ENCODE data around the gene CCDC141. TPM values are rescaled to one million over a fixed set of nuclear protein-coding genes. Genes with fewer than 3 reads are reported as not detected.

CCDC141 gene
- total and polyA plus RNA-seq, 2 donors (not counting 3 experiments of a cell fraction or from before 2014, with no cell fraction given), result not detected

DNA sequence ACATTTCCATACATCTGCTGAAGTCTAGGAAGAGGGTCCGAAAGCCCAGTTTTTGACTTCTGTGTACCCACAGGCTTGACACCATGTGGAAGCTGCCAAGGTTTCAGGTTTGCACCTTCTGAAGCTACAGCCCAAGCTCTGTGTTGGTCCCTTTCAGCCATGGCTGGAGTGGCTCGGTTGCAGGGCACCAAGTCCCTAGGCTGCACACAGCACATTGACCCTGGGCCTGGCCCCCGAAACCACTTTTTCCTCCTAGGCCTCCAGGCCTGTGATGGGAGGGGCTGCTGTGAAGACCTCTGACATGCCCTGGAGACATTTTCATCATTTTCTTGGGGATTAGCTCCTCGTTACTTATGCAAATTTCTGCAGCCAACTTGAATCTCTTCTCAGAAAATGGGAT lies 55.7 kb downstream of the CCDC141 start:
- H3K4me2 ChIP-seq (ENCODE audit: insufficient read depth, low read length), result no peak overlapping the region
- no peaks in the 10 kb centered on the region for H3K4me1 ChIP-seq (ENCODE audit: control insufficient read depth, extremely low read depth, insufficient read depth, low read length)
- no peak overlapping the region for H3K4me3 ChIP-seq (replicated peaks in 1 of 3; ENCODE audit: insufficient read depth in 1 of 3, low read depth in 1 of 3, low read length in 3 of 3)
- H3K79me2 ChIP-seq (ENCODE audit: control insufficient read depth, insufficient read depth, low read length), result no peaks in the 10 kb centered on the region
- dilution Hi-C loops (cut with MboI; ENCODE audit: extremely low pct_ligation_motif_present, low sequenced_read_pairs) (no loop called here), intact Hi-C loops (cut with micrococcal nuclease) (no loop called here)
- H3K9me3 ChIP-seq (replicated peaks; ENCODE audit: control insufficient read depth, insufficient read depth, low read length), result no peaks in the 10 kb centered on the region
- no peak overlapping the region for H3K9ac ChIP-seq (replicated peaks; ENCODE audit: extremely low read depth, insufficient read depth, low read length)
- FAIRE-seq (no peak), DNase-seq (ENCODE audit: low read depth, low spot score) (no peak)
- no peaks in the 10 kb centered on the region for H4K20me1 ChIP-seq (replicated peaks; ENCODE audit: control insufficient read depth, extremely low read depth, insufficient read depth, low read length)
- H3K27ac ChIP-seq (ENCODE audit: insufficient read depth, low read depth, low read length), result no peak overlapping the region
- peaks cover 0 to 2% of the 10 kb centered on the region in 2 experiments for H3K36me3 ChIP-seq (ENCODE audit: control insufficient read depth in 2 of 2, extremely low read depth in 1 of 2, insufficient read depth in 2 of 2, low read length in 2 of 2)
- no peaks in the 10 kb centered on the region for H3K27me3 ChIP-seq (ENCODE audit: control insufficient read depth in 2 of 2, insufficient read depth in 2 of 2, low read length in 2 of 2)
- BruUV-seq (replicated peaks), result no TSS peak
- ChIA-PET CTCF (interaction anchor here (0.7 kb wide), 1 partner anchor 233 kb away, joined by 3 read pairs; no protein-coding TSS in a partner anchor), POLR2A (no interaction called here)
- no peak overlapping the region for H2AFZ ChIP-seq (ENCODE audit: low read depth, low read length)
- TF ChIP-seq POLR2AphosphoS5 (IDR thresholded peaks at IDR 0.05; ENCODE audit: insufficient read depth, low read depth, low read length), result no peak
- no peak for TF ChIP-seq CTCF (IDR thresholded peaks at IDR 0.05; ENCODE audit: extremely low read depth in 1 of 2, insufficient read depth in 1 of 2, low read depth in 1 of 2, low read length in 2 of 2)
- TF ChIP-seq JUN (IDR thresholded peaks at IDR 0.05; ENCODE audit: borderline replicate concordance, insufficient read depth, insufficient read length, low read depth), result no peak
- TF ChIP-seq POLR2A (IDR thresholded peaks at IDR 0.05; ENCODE audit: low read depth, low read length), result no peak
- TF ChIP-seq GATA2 (IDR thresholded peaks at IDR 0.05; ENCODE audit: insufficient read depth, insufficient read length, low read depth, low read length), result no peak
- H3K9me1 ChIP-seq (replicated peaks; ENCODE audit: control insufficient read depth, extremely low read depth, insufficient read depth, low read length), result no peaks in the 10 kb centered on the region

DNA sequence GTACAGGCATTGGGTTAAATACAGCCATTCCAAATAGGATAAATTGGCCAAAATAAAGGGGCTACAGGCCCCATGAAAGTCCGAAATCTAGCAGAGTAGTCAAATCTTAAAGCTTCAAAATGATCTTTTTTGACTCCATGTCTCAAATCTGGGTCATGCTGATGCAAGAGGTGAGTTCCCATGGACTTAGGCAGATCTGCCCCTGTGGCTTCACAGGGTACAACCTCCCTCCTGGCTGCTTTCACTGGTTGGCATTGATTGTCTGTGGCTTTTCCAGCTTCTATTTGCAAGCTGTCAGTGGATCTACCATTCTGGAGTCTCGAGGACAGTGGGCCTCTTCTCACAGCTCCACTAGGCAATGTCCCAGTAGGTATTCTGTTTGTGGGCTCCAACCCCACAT lies 56.1 kb downstream of the CCDC141 start:
- Histone ChIP-seq H2AFZ (ENCODE audit: low read depth, low read length) (no peak overlapping the region), H3K4me2 (ENCODE audit: insufficient read depth, low read length) (no peak overlapping the region), H3K79me2 (ENCODE audit: control insufficient read depth, insufficient read depth, low read length) (no peaks in the 10 kb centered on the region), H3K36me3 (ENCODE audit: control insufficient read depth in 2 of 2, extremely low read depth in 1 of 2, insufficient read depth in 2 of 2, low read length in 2 of 2) (peaks cover 0 to 2% of the 10 kb centered on the region in 2 experiments), H3K4me1 (ENCODE audit: control insufficient read depth, extremely low read depth, insufficient read depth, low read length) (no peaks in the 10 kb centered on the region), H3K9me3 (replicated peaks; ENCODE audit: control insufficient read depth, insufficient read depth, low read length) (no peaks in the 10 kb centered on the region), H3K27ac (ENCODE audit: insufficient read depth, low read depth, low read length) (no peak overlapping the region), H3K4me3 (replicated peaks in 1 of 3; ENCODE audit: insufficient read depth in 1 of 3, low read depth in 1 of 3, low read length in 3 of 3) (no peak overlapping the region), H3K27me3 (ENCODE audit: control insufficient read depth in 2 of 2, insufficient read depth in 2 of 2, low read length in 2 of 2) (no peaks in the 10 kb centered on the region), H3K9me1 (replicated peaks; ENCODE audit: control insufficient read depth, extremely low read depth, insufficient read depth, low read length) (no peaks in the 10 kb centered on the region), H4K20me1 (replicated peaks; ENCODE audit: control insufficient read depth, extremely low read depth, insufficient read depth, low read length) (no peaks in the 10 kb centered on the region), H3K9ac (replicated peaks; ENCODE audit: extremely low read depth, insufficient read depth, low read length) (no peak overlapping the region)
- ChIA-PET POLR2A (no interaction called here), CTCF (interaction anchor here (0.7 kb wide), 1 partner anchor 232 kb away, joined by 3 read pairs; no protein-coding TSS in a partner anchor)
- intact Hi-C loops (cut with micrococcal nuclease), result no loop called here
- dilution Hi-C loops (cut with MboI; ENCODE audit: extremely low pct_ligation_motif_present, low sequenced_read_pairs), result no loop called here
- no TSS peak for BruUV-seq (replicated peaks)
- TF ChIP-seq MYC (IDR thresholded peaks at IDR 0.05; ENCODE audit: low read depth, low read length) (no peak), GATA2 (IDR thresholded peaks at IDR 0.05; ENCODE audit: insufficient read depth, insufficient read length, low read depth, low read length) (no peak), EZH2 (IDR thresholded peaks at IDR 0.05; ENCODE audit: borderline replicate concordance, low read depth, low read length, severe bottlenecking) (no peak), JUN (IDR thresholded peaks at IDR 0.05; ENCODE audit: borderline replicate concordance, insufficient read depth, insufficient read length, low read depth) (no peak), POLR2AphosphoS5 (IDR thresholded peaks at IDR 0.05; ENCODE audit: insufficient read depth, low read depth, low read length) (no peak), FOS (IDR thresholded peaks at IDR 0.05; ENCODE audit: borderline replicate concordance, insufficient read depth, low read length) (no peak), CTCF (IDR thresholded peaks at IDR 0.05; ENCODE audit: extremely low read depth in 1 of 2, insufficient read depth in 1 of 2, low read depth in 1 of 2, low read length in 2 of 2) (no peak), POLR2A (IDR thresholded peaks at IDR 0.05; ENCODE audit: low read depth, low read length) (no peak)
- TF ChIP-seq, protein P1, sequence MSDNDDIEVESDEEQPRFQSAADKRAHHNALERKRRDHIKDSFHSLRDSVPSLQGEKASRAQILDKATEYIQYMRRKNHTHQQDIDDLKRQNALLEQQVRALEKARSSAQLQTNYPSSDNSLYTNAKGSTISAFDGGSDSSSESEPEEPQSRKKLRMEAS (IDR thresholded peaks at IDR 0.05; ENCODE audit: insufficient read depth, insufficient read length), result no peak
- no peak for DNase-seq (ENCODE audit: low read depth, low spot score)
- no peak for FAIRE-seq

Measured in endothelial cell of umbilical vein (primary cell).